Adrenal gland (tissue), 12 donors: ENCODE data around the gene CAMTA1. TPM values are rescaled to one million over a fixed set of nuclear protein-coding genes. Genes with fewer than 3 reads are reported as not detected.

Source experiments
- DNase-seq, 7 donors: peaks; one replicate each; pipeline ENCODE4 v3.0.0-alpha.2; 2019 to 2020
- H3K27ac ChIP-seq, 5 donors: fragments of 200-600 bp; sonication (generic) in 4 of 5; 1 replicate in 3 of 5; 2 replicates in 2 of 5; pipeline versions ENCODE4 v1.5.1 to v1.8.0; 2016 to 2020; ENCODE audit warnings: mild to moderate bottlenecking in 1 of 5
- H3K27me3 ChIP-seq: fragments of 200-600 bp; 2 replicates; pipeline ENCODE4 v1.8.0; 2021
- H3K36me3 ChIP-seq, 2 donors: fragments of 200-600 bp; replicated peaks in 1 of 2; 1 replicate in 1 of 2; 2 replicates in 1 of 2; pipeline versions ENCODE4 v1.5.1 to v1.8.0; 2018 to 2022
- H3K4me1 ChIP-seq, 2 donors: fragments of 200-600 bp; replicated peaks in 1 of 2; 1 replicate in 1 of 2; 2 replicates in 1 of 2; pipeline versions ENCODE4 v1.5.1 to v1.8.0; 2018 to 2021
- H3K4me3 ChIP-seq, 4 donors: fragments of 200-600 bp; sonication (generic) in 3 of 4; one replicate each; pipeline ENCODE4 v1.5.1; 2016 to 2018
- H3K9me3 ChIP-seq, 3 donors: fragments of 200-600 bp; sonication (generic) in 1 of 3; replicated peaks in 1 of 3; 1 replicate in 2 of 3; 2 replicates in 1 of 3; pipeline versions ENCODE4 v1.5.1 to v1.8.0; 2016 to 2021
- CTCF ChIP-seq, 6 experiments: fragments of 450-650 bp in 4 of 6; fragments of 200-600 bp in 2 of 6; sonication (generic) in 1 of 6; IDR thresholded peaks; 1 replicate in 5 of 6; 2 replicates in 1 of 6; pipeline versions ENCODE4 v1.5.1 to v1.8.0; 2016 to 2021; ENCODE audit warnings: antibody characterized with exemption in 6 of 6, mild to moderate bottlenecking in 2 of 6, moderate library complexity in 1 of 6
- POLR2A ChIP-seq, 2 donors: fragments of 450-650 bp; IDR thresholded peaks; one replicate each; pipeline ENCODE4 v1.6.1; 2017; ENCODE audit warnings: antibody characterized with exemption in 2 of 2, mild to moderate bottlenecking in 2 of 2, moderate library complexity in 1 of 2
- WGBS, 4 donors: extraction: QIAGEN DNeasy Blood & Tissue Kit in 2 of 4; methylation state at CpG; one replicate each; pipeline versions ENCODE4 v1.1.5 to v1.1.7; 2013 to 2017; 5-methylcytosine and 5-hydroxymethylcytosine counted together
- intact Hi-C, 2 donors: fragments of 100-400 bp; cut with DNase I; formaldehyde crosslinking; loops; one replicate each; pipeline versions ENCODE4 v1.14.1 to v1.15.0; 2022 to 2023
- polyA plus RNA-seq, 3 donors: library from polyadenylated mRNA; stranded (reverse); fragments of 200-250 nt in 2 of 3; fragments of 350-450 nt in 1 of 3; fragmentation: Illumina TruSeq in 1 of 3; extraction: RNeasy Lipid Tissue Mini Kit (QIAGEN cat#74804) in 1 of 3; gene quantifications; one replicate each; pipeline ENCODE4 v1.2.3, GENCODE V29; 2013 to 2014
- total RNA-seq, 9 donors: library from RNA; depleted of rRNA in 4 of 9; stranded (reverse); fragments of >200 nt in 4 of 9; fragments of 120-200 nt in 1 of 9; fragmentation: NEBNext Ultra II Directional in 1 of 9; extraction: Animal tissue kit (Norgen Biotek cat#: 25700) in 1 of 9; gene quantifications; one replicate each; pipeline versions ENCODE4 v1.1.0 to v1.2.4, GENCODE V29; 2013 to 2023
- donor health status: healthy with polysubstance abuse.
- donor health status: Bipolar disorder and iron deficiency.
- donor health status: DM: yes; HTN: yes; CAD: no.
- donor health status: DM: no; HTN: no; CAD: no.
- donor health status: DM: no; HTN: no; CAD: no.
- donor health status: DM: yes; HTN: yes; CAD: no.

CAMTA1 gene
- total and polyA plus RNA-seq, 12 donors: 62.9 to 141 (median 96.9) TPM

- intact Hi-C loops: no loop called here
- DNase-seq: no peak
- Histone ChIP-seq H3K4me1 (no peaks in the 10 kb centered on the region), H3K9me3 (no peaks in the 10 kb centered on the region), H3K27me3 (no peaks in the 10 kb centered on the region), H3K36me3 (no peaks in the 10 kb centered on the region), H3K4me3 (no peak overlapping the region), H3K27ac (no peak overlapping the region)
- WGBS, 4 donors: 93 to 100% (median 99%) methylated on average over 1 to 4 of the region's 4 CpGs
- TF ChIP-seq POLR2A (IDR thresholded peaks at IDR 0.05) (no peak), CTCF (IDR thresholded peaks at IDR 0.05) (no peak)
These were observed 567.1 kb downstream of the CAMTA1 start for GRCh38 chr1:7352364-7352763.

- intact Hi-C loops: no loop called here
- no peak for TF ChIP-seq CTCF (IDR thresholded peaks at IDR 0.05)
- TF ChIP-seq POLR2A (IDR thresholded peaks at IDR 0.05): no peak
- DNase-seq: no peak
These were observed 567.7 kb downstream of the CAMTA1 start for GRCh38 chr1:7352974-7353373.

GRCh38 chr1:7355646-7356045, 570.4 kb downstream of the CAMTA1 start:
- DNase-seq: no peak
- H3K27ac ChIP-seq: no peak overlapping the region
- no peaks in the 10 kb centered on the region for H3K4me1 ChIP-seq
- no peaks in the 10 kb centered on the region for H3K36me3 ChIP-seq
- no peaks in the 10 kb centered on the region for H3K27me3 ChIP-seq
- 97 to 100% (median 99%) methylated on average over 2 of the region's 2 CpGs for WGBS, 4 donors
- H3K4me3 ChIP-seq: no peak overlapping the region
- H3K9me3 ChIP-seq: no peaks in the 10 kb centered on the region
- TF ChIP-seq CTCF (IDR thresholded peaks at IDR 0.05): no peak
- TF ChIP-seq POLR2A (IDR thresholded peaks at IDR 0.05): no peak
- intact Hi-C loops: no loop called here

More at GRCh38 chr1:7352974-7353373, 567.7 kb downstream of the CAMTA1 start:
- 77 to 90% (median 86%) methylated on average over 2 to 4 of the region's 4 CpGs for WGBS, 4 donors
- Histone ChIP-seq H3K4me3 (no peak overlapping the region), H3K27ac (no peak overlapping the region), H3K27me3 (no peaks in the 10 kb centered on the region), H3K36me3 (no peaks in the 10 kb centered on the region), H3K4me1 (no peaks in the 10 kb centered on the region), H3K9me3 (no peaks in the 10 kb centered on the region)

GRCh38 chr1:7356079-7356478, 570.8 kb downstream of the CAMTA1 start:
- TF ChIP-seq POLR2A (IDR thresholded peaks at IDR 0.05): no peak
- TF ChIP-seq CTCF (IDR thresholded peaks at IDR 0.05): no peak
- no peak overlapping the region for H3K27ac ChIP-seq
- no peaks in the 10 kb centered on the region for H3K27me3 ChIP-seq
- no peaks in the 10 kb centered on the region for H3K36me3 ChIP-seq
- no peak overlapping the region for H3K4me3 ChIP-seq
- H3K9me3 ChIP-seq: no peaks in the 10 kb centered on the region
- intact Hi-C loops: no loop called here
- WGBS, 4 donors: 66 to 80% (median 70%) methylated on average over 1 to 5 of the region's 5 CpGs
- no peaks in the 10 kb centered on the region for H3K4me1 ChIP-seq
- no peak for DNase-seq
